Neural progenitor cell (in vitro differentiated cells): ENCODE measurements around the gene RGS18. TPM values are rescaled to one million over a fixed set of nuclear protein-coding genes. Genes with fewer than 3 reads are reported as not detected.

Experiments used
- DNase-seq: peaks from one replicate; pipeline ENCODE4 v3.0.0-alpha.2; 2016; ENCODE audit warnings: low spot score
- H2AFZ ChIP-seq: fragments of 200-600 bp; sonication (generic); replicated peaks from 2 replicates; pipeline ENCODE4 v1.6.1; 2016; ENCODE audit warnings: antibody characterized with exemption
- H3F3A ChIP-seq: fragments of 200-600 bp; sonication (generic); 2 replicates; pipeline ENCODE4 v1.6.1; 2016; ENCODE audit warnings: antibody characterized with exemption, low read depth
- H3K27ac ChIP-seq: fragments of 200-600 bp; sonication (generic); 2 replicates; pipeline ENCODE4 v1.5.1; 2016; ENCODE audit warnings: mild to moderate bottlenecking
- H3K27me3 ChIP-seq: fragments of 200-600 bp; sonication (generic); 2 replicates; pipeline ENCODE4 v1.6.1; 2016; ENCODE audit warnings: mild to moderate bottlenecking, moderate library complexity
- H3K36me3 ChIP-seq: fragments of 200-600 bp; sonication (generic); 2 replicates; pipeline ENCODE4 v1.5.1; 2016
- H3K4me1 ChIP-seq: fragments of 200-600 bp; sonication (generic); 2 replicates; pipeline ENCODE4 v1.6.1; 2016; ENCODE audit warnings: mixed run types
- H3K4me2 ChIP-seq: fragments of 200-600 bp; sonication (generic); 2 replicates; pipeline ENCODE4 v1.6.1; 2016
- H3K4me3 ChIP-seq: fragments of 200-600 bp; sonication (generic); 2 replicates; pipeline ENCODE4 v1.5.1; 2016
- H3K79me2 ChIP-seq: fragments of 200-600 bp; sonication (generic); 2 replicates; pipeline ENCODE4 v1.6.1; 2016; ENCODE audit warnings: low read depth
- H3K9ac ChIP-seq: fragments of 200-600 bp; sonication (generic); 2 replicates; pipeline ENCODE4 v1.6.1; 2016
- H3K9me3 ChIP-seq: fragments of 200-600 bp; sonication (generic); 2 replicates; pipeline ENCODE4 v1.5.1; 2016; ENCODE audit warnings: low read depth
- H4K20me1 ChIP-seq: fragments of 200-600 bp; sonication (generic); 2 replicates; pipeline ENCODE4 v1.6.1; 2016; ENCODE audit warnings: low read depth
- H3K27ac Mint-ChIP-seq: 3 replicates; pipeline ENCODE4 v1.8.0; 2021; ENCODE audit warnings: mixed read lengths
- H3K27me3 Mint-ChIP-seq: 2 replicates; pipeline ENCODE4 v1.8.0; 2022; ENCODE audit warnings: low read depth, mild to moderate bottlenecking, inconsistent platforms, moderate library complexity, mixed read lengths; ENCODE audit not compliant: insufficient read depth
- H3K36me3 Mint-ChIP-seq: 3 replicates; pipeline ENCODE4 v1.8.0; 2021; ENCODE audit warnings: mixed read lengths
- H3K4me1 Mint-ChIP-seq: 3 replicates; pipeline ENCODE4 v1.8.0; 2021; ENCODE audit warnings: mixed read lengths
- H3K4me3 Mint-ChIP-seq: 3 replicates; pipeline ENCODE4 v1.8.0; 2021; ENCODE audit warnings: mild to moderate bottlenecking, moderate library complexity, mixed read lengths
- H3K9me3 Mint-ChIP-seq: 3 replicates; pipeline ENCODE4 v1.8.0; 2020; ENCODE audit warnings: mixed read lengths
- CTCF ChIP-seq: fragments of 200-600 bp; sonication (generic); IDR thresholded peaks from 2 replicates; pipeline ENCODE4 v1.5.1; 2017; ENCODE audit warnings: antibody characterized with exemption, mild to moderate bottlenecking
- EZH2 ChIP-seq: fragments of 200-600 bp; sonication (generic); IDR thresholded peaks from 2 replicates; pipeline ENCODE4 v1.6.1; 2017; ENCODE audit warnings: antibody characterized with exemption, mild to moderate bottlenecking, moderate library complexity
- EZH2phosphoT487 ChIP-seq: fragments of 200-600 bp; sonication (generic); IDR thresholded peaks from 2 replicates; pipeline ENCODE4 v1.6.1; 2017; ENCODE audit warnings: antibody characterized with exemption
- total RNA-seq: library from RNA; depleted of rRNA; stranded (reverse); fragments of >200 nt; gene quantifications from 2 replicates; pipeline ENCODE4 v1.2.3, GENCODE V29; 2015; ENCODE audit warnings: low replicate concordance

RGS18 gene
- total RNA-seq, 1 donor from 2014 or later: not detected

DNA sequence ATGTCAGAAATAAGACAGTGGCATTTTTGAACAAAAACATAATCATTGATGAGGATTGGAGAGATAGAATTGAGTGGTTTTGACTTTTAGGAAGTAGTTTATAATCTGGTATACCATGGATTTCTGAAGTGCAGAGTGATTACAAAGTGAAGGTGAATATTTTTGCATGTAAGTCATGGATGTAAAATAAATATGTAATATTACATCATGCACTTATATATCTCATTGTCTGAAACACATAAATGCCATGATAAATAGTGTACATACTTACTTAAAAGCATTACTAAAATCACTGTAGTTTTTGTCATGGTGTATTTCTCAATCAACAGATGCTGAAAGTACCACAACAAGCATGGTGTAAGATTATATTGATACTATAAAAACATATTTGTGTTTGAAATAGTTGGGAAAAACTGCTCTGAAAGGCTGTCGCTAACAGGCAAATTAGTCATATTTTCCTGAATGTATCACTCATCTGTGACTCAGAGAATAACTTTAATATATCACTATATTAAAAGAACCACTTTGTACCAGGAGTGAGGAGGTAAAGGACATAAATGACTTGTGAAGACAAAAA, 24.8 kb upstream of the RGS18 start:
- Histone ChIP-seq H3K27me3 (no peaks in the 10 kb centered on the region), H3K9ac (no peak overlapping the region), H3K9me3 (no peaks in the 10 kb centered on the region), H3K4me1 (no peaks in the 10 kb centered on the region), H2AFZ (no peak overlapping the region), H3F3A (no peaks in the 10 kb centered on the region), H3K36me3 (no peaks in the 10 kb centered on the region), H3K27ac (no peak overlapping the region), H3K4me3 (no peak overlapping the region), H4K20me1 (no peaks in the 10 kb centered on the region), H3K4me2 (no peak overlapping the region), H3K79me2 (no peaks in the 10 kb centered on the region)
- Mint-ChIP-seq H3K27me3 (no peaks in the 10 kb centered on the region), H3K27ac (no peak overlapping the region), H3K4me3 (no peak overlapping the region), H3K36me3 (no peaks in the 10 kb centered on the region), H3K9me3 (no peaks in the 10 kb centered on the region), H3K4me1 (no peaks in the 10 kb centered on the region)
- no peak for DNase-seq
- TF ChIP-seq EZH2: no peak
- no peak for TF ChIP-seq CTCF
- TF ChIP-seq EZH2phosphoT487: no peak

DNA sequence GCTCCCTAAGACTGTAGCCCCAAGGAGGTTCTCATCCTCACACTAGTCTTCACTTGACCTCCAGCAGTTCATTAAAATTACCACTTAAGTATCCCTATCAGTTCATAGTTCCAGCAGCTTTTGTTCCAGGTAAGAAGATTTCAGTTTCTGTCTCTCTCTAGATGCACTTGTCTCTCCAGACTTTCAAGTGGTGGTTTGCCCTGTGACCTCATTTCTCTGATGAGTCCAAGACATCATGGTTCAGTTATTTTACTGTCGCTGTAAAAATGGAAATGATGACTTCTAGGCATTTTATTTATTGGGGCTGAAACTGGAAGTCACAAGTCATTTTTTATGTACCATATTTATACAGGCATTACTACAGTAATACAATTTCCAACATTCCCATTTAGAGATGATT, 17.9 kb upstream of the RGS18 start:
- no peaks in the 10 kb centered on the region for H3K27me3 ChIP-seq
- Mint-ChIP-seq H3K27ac (no peak overlapping the region), H3K4me1 (no peaks in the 10 kb centered on the region), H3K9me3 (no peaks in the 10 kb centered on the region), H3K27me3 (no peaks in the 10 kb centered on the region), H3K36me3 (no peaks in the 10 kb centered on the region), H3K4me3 (no peak overlapping the region)
- no peak overlapping the region for H3K4me3 ChIP-seq
- H3F3A ChIP-seq: no peaks in the 10 kb centered on the region
- no peak overlapping the region for H3K9ac ChIP-seq
- no peak for TF ChIP-seq EZH2phosphoT487
- no peak for TF ChIP-seq CTCF
- no peak for TF ChIP-seq EZH2
- H3K79me2 ChIP-seq: no peaks in the 10 kb centered on the region
- H3K36me3 ChIP-seq: no peaks in the 10 kb centered on the region
- H2AFZ ChIP-seq: no peak overlapping the region
- H3K27ac ChIP-seq: no peak overlapping the region
- no peaks in the 10 kb centered on the region for H3K4me1 ChIP-seq
- DNase-seq: no peak
- H3K4me2 ChIP-seq: no peak overlapping the region
- no peaks in the 10 kb centered on the region for H3K9me3 ChIP-seq
- H4K20me1 ChIP-seq: no peaks in the 10 kb centered on the region

DNA sequence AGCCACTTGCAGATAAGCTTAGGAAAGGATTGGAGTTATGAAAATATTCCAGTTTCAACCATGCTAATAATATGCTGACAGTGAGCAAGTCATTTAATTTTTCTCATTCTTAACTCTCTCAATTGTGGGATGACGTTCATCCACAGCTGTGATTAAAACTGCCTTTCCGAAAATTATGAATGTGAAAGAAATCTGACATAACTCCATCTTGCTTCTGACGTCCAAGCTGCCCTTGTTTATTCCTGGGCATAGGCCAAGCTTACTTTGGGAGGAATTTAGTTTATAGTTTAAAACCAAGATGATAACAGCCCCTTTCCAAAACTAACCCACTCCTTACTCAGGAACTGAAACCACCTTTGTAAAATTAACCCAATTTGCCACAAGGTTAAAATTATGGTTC, 11.0 kb upstream of the RGS18 start:
- peaks cover 3% of the 10 kb centered on the region for H3K4me1 Mint-ChIP-seq
- Histone ChIP-seq H3K4me3 (no peak overlapping the region), H2AFZ (no peak overlapping the region), H3K4me1 (no peaks in the 10 kb centered on the region), H3K27ac (no peak overlapping the region), H4K20me1 (no peaks in the 10 kb centered on the region), H3K9ac (no peak overlapping the region), H3K27me3 (no peaks in the 10 kb centered on the region), H3K79me2 (no peaks in the 10 kb centered on the region), H3K4me2 (no peak overlapping the region), H3K9me3 (no peaks in the 10 kb centered on the region), H3F3A (no peaks in the 10 kb centered on the region), H3K36me3 (no peaks in the 10 kb centered on the region)
- H3K36me3 Mint-ChIP-seq: no peaks in the 10 kb centered on the region
- no peak overlapping the region for H3K27ac Mint-ChIP-seq
- no peak for DNase-seq
- no peaks in the 10 kb centered on the region for H3K27me3 Mint-ChIP-seq
- TF ChIP-seq EZH2 (no peak), EZH2phosphoT487 (no peak), CTCF (no peak)
- H3K4me3 Mint-ChIP-seq: no peak overlapping the region
- H3K9me3 Mint-ChIP-seq: no peaks in the 10 kb centered on the region
